H1 (cell line): ENCODE data around the gene PCDHA7. TPM values are rescaled to one million over a fixed set of nuclear protein-coding genes. Genes with fewer than 3 reads are reported as not detected.

ENCODE experiments used
- BACH1 ChIP-seq: IDR thresholded peaks from 2 replicates; pipeline ENCODE4 v1.6.1; 2012; ENCODE audit warnings: low read length, improper control_type of control experiment
- polyA plus RNA-seq, 7 experiments: library from polyadenylated mRNA; depleted of rRNA in 3 of 7; stranded (reverse) in 5 of 7; unstranded in 2 of 7; fragments of >200 nt in 5 of 7; fragments of 200-250 nt in 2 of 7; gene quantifications; 1 replicate in 5 of 7; 2 replicates in 1 of 7; 4 replicates in 1 of 7; pipeline versions ENCODE4 v1.2.1 to v1.2.3, GENCODE V29; 2011 to 2013; ENCODE audit warnings: missing spikeins in 2 of 7, mixed read lengths in 2 of 7
- total RNA-seq: library from RNA; stranded (reverse); fragmentation: NEBNext Ultra II Directional; extraction: Animal tissue kit (Norgen Biotek cat#: 25700); gene quantifications from 2 replicates; pipeline ENCODE4 v1.2.1, GENCODE V29; 2021

PCDHA7 gene
- total and polyA plus RNA-seq, 2 of the 8 experiments (the other 6 are each of a cell fraction or from before 2014, with no cell fraction given): 0.86 to 1.6 TPM

DNA sequence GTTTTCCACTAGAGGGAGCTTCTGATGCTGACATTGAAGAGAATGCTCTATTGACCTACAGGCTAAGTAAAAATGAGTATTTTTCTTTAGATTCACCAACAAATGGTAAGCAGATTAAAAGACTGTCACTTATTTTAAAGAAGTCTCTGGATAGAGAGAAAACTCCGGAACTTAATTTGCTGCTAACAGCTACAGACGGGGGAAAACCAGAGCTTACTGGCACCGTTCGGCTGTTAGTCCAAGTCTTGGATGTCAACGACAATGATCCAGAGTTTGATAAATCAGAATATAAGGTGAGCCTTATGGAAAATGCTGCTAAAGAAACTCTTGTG, 35.5 kb downstream of the PCDHA7 start (continued):
- TF ChIP-seq BACH1: no peak
- TF ChIP-seq, all 59 proteins: peak for 3
